GM19467 (cell line): ENCODE measurements around the gene TMIGD2.
"Not testable (repeated sequence)": the region's sequence is repeated elsewhere in the genome, so short reads cannot be mapped to it uniquely, and the experiment has no call there.

ENCODE experiments used
- ATAC-seq: cut with Tn5 transposase; IDR thresholded peaks from one replicate; pipeline ENCODE4 v1.9.1; 2021; ENCODE audit warnings: mild to moderate bottlenecking, moderate library complexity; ENCODE audit not compliant: unreplicated experiment

The TMIGD2 gene, protein sequence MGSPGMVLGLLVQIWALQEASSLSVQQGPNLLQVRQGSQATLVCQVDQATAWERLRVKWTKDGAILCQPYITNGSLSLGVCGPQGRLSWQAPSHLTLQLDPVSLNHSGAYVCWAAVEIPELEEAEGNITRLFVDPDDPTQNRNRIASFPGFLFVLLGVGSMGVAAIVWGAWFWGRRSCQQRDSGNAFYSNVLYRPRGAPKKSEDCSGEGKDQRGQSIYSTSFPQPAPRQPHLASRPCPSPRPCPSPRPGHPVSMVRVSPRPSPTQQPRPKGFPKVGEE

DNA sequence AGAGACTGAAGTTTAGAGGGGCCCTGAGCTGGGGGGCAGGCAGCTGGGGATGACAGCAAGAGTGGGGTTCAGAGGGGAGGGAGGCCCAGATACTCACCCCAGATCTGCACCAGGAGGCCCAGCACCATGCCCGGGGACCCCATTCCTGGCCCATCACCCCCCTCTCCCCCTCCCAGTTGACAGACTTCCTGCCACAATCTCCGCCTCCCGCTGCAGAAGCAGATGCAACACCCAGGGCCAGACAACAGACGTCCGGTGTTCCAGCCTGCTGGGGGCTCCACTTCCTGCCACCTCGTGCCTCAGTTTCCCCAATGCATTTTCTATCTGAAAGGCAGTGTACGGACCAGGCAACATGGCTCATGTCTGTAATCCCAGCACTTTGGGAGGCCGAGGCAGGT lies at the start of gene TMIGD2:
TMIGD2 (minus strand) TSS at position 147 of the 398 bp plus-strand sequence; CDS start at position 143, 4 bp downstream.
- no peak for ATAC-seq

DNA sequence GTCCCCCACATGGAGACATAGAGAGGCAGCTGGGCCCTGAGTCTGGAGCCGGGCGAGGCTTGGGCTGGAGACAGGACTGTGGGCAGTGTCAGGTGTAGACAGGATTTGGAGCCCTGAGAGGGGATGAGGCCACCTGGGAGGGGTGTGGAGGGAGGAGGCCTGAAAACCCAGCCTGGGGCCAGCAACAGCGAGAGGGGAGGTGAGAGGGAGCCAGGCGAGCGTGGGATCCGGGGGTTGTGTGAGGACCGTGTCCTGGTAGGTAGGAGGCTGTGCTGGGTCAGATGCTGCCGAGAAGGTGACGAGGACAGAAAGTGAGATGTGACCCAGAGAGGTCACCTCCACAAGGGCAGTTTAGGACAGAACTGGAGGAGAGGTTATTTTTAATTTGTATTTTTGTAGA lies 48.5 kb upstream of the TMIGD2 start:
- no peak for ATAC-seq

DNA sequence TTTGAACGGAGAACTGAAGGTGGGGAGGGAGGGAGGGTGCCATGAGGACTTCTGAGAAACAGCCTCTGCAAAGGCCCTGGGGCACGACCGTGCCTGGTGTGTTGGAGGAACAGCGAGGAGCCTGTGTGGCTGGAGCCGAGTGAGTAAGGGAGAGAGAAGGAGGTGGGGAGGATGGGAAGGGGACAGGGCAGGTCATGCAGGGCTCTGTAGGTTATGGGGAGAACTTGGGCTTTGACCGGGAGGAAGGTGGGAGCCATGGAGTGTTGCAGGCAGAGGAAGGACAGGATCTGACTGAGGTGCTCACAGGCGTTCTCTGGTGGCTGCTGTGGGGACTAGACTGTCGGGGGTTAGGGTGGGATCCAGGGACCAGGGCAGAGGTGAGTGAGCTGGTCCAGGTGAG lies 47.9 kb upstream of the TMIGD2 start:
- ATAC-seq: no peak

DNA sequence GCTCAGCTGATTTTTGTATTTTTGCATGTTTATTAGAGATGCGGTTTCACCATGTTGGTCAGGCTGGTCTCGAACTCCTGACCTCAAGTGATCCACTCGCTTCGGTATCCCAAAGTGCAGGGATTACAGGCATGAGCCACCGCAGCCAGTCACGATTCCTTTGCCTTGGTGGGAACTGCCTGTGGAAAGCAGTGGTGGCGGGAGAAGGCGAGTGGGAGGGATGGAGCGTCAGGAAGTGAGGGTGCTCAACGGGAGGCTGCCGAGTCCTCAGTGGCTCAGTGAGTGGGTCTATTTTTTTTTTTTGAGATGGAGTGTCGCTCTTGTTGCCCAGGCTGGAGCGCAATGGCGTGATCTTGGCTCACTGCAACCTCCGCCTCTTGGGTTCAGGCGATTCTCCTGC lies 47.0 kb upstream of the TMIGD2 start:
- not testable (repeated sequence) for ATAC-seq

DNA sequence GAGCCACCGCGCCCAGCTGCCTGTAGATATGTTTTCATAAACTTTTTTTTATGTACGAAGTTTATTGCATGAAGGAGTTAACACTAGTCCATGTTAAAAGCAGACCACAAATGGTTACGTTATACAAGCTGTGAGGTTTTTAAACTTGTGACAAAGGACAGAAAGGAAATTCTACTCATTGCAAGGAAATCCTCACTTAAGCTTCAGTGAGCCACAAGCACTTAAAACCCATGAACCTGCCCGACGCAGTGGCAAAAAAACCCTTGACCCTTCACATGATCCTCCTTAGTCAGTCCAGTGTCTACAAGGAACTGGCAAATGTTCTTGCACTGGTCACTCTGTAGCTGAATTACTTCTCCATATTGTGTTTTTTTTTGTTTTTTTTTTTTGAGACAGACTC lies 45.3 kb upstream of the TMIGD2 start:
- no peak for ATAC-seq

DNA sequence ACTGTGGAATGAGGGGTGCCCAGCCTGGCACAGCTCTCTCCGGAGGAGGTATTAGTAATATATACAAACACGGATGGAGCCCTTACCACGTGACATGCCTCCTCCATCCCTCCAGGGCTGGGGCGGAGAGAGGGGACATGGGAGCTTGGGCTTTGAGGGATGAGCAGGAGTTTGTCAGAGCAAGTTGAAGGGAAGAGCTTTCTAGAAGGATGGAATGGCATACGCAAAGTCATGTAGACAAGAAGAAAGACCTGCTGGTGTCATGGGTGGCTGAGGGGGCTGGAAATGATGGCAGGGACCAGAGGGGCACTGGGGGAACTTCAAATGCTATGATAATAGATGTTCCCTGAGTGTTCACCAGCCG lies 43.8 kb upstream of the TMIGD2 start:
- ATAC-seq: no peak

DNA sequence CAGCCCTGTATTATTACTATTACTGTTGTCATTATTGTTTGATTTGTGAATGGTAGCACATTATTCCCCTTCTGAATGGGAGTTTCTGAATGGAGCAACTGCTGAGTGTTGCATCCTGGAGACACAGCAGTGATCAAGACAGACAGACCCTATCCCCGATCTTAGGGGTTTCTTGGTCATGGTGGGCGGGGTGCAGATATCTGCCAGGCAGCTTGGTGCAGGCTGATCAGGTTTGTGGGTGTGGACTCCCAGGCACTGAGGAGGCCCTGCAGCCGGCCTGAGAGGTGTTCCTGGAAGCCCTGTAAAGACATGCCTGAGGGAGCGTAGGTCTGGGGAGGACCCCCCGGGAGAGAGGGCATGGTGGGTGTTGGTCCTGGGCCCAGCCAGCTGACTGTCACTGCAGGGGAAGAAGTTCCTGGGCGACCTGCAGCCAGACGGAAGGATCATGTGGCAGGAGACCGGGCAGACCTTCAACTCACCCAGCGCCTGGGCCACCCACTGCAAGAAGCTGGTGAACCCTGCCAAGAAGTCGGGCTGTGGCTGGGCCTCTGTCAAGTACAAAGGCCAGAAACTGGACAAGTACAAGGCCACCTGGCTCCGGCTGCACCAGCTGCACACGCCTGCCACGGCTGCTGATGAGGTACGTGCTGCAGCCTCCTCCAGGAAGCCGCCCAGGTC lies 43.3 kb upstream of the TMIGD2 start:
- no peak for ATAC-seq

DNA sequence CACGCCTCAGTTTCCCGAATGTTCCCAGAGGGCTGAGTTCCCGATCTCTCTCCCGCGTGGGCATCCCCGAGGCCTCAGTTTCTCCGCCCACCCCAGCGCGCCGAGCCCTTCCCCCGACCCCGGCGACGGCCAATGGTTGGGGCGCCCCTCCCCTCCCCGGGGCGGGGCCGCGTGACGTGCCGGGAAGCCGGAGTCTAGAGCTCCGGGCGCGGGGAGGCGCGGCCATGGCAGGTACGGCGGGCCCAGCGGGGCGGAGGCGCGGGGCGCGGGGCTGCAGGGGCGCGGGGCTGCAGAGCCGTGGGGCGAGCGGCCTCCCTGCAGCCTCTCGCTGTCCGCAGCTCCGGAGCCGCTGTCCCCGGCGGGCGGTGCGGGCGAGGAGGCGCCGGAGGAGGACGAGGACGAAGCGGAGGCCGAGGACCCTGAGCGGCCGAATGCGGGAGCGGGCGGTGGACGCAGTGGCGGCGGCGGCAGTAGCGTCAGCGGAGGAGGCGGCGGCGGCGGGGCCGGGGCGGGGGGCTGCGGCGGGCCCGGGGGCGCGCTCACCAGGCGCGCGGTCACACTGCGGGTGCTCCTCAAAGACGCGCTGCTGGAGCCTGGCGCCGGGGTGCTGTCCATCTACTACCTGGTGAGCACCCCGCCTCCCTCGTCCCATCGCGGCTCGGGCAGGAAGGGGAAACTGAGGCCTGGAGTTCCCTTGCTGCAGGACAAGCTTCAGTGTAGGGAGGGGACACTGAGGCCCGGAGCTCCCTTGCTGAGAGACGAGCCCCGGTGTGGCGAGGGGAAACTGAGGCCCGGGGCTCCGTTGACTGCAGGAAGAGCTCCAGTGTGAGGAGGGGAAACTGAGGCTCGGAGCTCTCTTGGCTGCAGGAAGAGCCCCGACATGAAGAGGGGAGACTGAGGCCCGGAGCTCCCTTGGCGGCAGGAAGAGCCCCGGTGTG lies 41.5 kb upstream of the TMIGD2 start, which contains the start of gene MPND:
MPND (plus strand) TSS at position 193 of the 938 bp plus-strand sequence; CDS start at position 225, 32 bp downstream.
- ATAC-seq: peak; percentile 44

DNA sequence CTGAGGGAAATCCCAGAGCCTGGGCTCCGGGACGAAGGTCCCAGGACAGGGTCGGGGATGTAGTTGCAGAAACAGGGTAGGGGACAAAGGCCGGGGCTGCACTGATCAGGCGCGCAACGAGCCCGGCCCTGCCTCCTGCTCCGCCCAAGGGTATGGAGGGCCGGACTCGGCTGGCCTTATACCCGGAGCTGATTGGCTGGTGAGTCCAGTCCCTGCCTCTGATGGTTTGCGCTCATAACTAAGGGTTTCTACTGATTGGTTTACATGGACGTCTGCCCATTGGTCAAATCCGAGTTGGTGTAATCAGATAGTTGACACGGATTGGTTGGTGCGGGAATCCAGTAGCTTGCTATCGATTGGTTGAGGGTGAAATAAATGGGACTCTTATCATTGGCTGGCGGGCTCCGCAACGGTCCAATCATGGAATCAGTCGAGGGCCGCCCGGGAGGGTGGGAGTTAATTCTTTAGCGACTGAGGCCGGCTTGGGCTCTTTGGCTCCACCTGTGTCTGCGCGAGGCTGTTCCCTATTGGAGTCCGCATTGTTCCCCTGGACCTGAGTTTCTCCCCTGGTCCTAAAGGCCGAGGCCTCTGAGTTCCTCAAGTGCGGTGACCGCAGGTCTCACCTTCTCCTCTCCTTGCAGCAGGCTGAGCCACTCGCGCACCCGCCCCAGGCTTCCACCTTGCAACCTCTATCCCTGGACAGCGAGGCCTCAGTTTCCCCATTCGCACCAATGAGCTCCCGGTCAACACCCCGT lies 40.6 kb upstream of the TMIGD2 start:
- ATAC-seq: peak; percentile 87

DNA sequence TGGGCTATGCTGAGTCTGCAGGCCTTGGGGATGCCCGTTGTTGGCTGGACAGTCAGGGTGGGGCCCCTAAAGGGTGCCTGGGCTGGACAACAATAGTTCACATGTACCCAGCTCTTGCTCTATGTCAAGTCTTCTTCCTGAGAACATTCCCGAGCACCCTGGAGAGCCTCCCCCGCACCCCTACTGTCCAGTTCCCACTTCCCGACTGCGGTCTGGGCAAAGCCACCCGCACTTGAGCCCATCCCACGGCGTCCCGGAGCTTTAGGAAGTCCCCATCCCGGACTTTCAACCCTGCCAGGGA lies 40.1 kb upstream of the TMIGD2 start:
- ATAC-seq: no peak

DNA sequence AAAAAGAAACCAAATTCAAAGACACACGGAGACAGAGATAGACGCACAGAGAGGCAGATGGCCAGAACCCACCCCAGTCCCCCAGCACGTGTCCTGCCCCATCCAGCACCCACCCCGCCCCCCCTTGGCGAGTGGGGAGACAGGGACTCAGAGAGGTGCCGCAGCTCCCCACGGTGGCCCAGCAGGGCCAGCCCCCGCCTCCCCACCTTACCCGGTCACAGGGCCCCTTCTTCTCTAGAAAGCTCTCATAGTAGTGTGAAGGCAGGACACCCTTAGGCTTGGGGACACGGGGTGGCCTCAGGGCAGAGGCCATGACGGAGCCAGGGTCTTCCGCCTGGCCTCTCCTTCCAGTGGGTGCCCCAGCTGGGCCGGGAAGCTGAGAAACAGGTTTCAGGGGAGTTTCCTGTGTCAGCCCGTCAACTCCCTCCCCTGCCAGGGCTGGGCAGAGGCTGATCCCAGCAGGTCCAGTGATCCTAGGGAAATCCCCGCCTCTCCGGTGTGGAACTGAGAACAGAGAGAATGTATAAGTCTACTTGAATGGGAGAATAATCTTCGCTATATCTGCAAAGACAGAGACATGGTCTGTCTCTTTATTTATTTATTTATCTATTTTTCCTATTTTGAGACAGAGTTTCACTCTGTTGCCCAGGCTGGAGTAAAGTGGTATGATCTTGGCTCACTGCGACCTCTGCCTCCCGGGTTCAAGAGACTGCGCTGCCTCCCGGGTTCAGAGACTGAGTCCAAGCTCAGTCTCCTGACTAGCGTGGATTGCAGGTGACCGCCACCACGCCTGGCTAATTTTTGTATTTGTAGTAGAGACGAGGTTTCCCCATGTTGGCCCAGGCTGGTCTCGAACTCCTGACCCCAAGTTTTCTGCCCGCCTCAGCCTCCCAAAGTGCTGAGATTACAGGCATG lies 36.5 kb upstream of the TMIGD2 start, which contains the start of gene STAP2:
STAP2 (minus strand) TSS at position 387 of the 915 bp plus-strand sequence; CDS start at position 313, 74 bp downstream.
- ATAC-seq: no peak

DNA sequence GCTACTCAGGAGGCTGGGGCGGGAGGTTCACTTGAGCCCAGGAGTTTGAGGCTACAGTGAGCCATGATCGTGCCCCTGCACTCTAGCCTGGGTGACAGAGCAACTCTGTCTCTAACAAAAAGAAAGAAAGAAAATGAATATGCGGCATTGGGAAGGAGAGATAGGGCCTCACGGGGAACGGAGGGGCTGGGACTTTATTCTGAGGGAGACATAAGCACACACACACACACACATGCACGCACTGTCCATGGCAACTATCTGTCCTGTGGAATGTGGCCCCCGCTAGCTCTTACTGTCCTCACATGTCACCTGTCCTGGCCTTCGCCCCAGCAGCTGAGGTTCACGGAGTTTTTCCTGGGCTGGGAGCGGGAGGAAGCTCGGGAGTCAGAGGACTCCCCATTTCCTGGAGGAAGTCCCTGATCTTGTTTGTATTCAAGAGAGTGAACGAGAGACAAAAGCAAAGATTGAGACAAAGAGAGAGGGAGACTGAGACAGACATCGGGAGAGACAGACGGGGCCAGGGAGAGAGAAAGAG lies 35.8 kb upstream of the TMIGD2 start:
- ATAC-seq: no peak

DNA sequence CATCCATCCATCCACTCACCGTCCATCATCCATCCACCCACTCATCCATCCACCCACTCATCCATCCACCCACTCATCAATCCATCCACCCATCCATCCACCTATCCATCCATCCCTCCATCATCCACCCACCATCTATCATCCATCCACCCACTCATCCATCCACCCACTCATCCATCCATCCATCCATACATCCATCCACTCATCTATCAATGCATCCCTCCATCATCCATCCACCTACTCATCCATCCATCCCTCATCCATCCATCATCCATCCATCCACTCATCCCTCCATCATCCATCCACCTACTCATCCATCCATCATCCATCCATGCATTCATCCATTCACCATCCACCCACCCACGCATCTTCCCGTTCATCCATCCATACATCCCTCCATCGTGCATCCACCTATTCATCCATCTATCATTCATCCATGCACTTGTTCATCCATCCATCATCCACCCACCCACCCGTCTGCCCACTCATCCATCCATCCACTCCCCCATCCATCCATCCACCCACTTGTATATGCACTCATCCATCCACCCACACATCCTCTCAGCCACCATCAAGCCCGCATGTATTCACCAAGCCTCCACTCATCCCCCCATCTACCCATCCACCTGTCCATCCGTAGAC lies 32.9 kb upstream of the TMIGD2 start:
- ATAC-seq: no peak

DNA sequence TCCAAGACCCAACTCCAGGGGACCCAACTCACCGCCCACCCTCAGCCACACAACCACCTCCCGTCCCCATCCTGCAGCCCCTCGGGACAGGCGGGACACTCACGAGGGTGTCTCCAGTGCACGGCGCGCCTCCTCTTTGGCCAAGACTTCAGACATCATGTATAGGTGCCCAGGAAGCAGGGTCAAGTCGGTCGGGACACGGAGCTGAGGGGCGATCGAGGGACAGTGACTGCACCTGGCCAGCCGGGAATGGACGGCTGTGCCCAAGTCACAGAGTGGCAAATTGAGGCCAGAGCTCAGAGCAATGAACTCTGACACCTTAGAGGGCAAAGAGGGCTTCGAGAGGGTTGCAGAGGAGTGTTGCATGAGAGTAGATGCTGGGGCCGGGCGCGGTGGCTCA lies 27.7 kb upstream of the TMIGD2 start:
- no peak for ATAC-seq

DNA sequence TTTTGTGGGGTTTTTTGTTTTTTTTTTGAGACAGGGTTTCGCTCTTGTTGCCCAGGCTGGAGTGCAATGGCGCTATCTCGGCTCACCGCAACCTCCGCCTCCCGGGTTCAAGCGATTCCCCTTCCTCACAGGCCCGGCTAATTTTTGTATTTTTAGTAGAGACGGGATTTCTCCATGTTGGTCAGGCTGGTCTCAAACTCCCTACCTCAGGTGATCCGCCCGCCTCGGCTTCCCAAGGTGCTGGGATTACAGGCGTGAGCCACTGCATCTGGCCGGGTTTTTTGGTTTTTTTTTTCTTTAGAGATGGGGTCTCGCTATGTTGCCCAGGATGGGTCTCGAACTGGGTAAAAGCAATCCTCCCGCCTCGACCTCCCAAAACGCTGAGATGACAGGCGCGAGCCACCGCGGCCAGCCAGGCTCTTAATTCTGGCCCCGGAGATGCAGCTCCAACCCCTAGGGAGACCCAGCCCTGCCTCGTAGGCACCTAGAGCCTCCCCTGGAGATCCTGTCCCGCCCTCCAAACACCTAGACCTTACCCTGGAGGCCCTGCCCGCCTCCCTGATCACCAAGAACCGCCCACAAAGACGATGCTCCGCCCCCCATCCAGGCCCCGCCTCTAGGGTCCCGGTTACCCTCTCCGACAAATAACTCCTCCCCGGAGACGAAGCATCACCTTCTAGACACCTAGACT lies 26.9 kb upstream of the TMIGD2 start:
- ATAC-seq: not testable (repeated sequence)

DNA sequence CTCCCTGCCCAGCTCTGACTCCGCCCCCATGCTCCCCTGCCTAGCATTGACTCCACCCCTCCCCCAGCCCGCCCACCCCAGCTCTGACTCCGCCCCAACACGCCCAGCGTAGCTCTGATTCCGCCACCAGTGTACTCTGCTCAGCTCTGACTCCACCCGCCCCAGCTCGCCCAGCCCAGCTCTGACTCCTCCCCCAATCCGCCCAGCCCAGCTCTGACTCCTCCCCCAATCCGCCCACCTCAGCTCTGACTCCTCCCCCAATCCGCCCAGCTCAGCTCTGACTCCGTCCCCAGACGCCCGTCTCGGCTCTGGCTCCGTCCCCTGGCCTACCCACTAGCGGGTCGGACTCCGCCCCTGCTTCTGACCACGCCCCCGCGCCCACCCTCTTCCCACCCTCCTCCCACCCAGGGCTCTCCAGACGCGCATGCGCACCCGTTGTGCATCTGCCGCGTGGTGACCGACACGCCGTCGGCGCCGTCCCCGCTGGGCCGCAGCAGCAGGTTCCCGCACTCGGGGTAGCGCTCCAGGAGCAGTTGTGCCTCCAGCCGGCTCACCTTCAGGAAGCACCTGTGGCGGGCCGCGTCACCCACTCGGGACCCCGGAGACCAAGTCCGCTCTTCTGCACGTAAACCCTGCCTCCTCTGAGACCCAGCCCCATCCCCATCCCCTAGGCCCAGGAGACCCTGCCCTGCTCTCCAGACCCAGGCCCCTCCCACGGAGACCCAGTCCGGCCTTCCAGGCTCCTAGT lies 26.2 kb upstream of the TMIGD2 start:
- peak; percentile 66 for ATAC-seq

DNA sequence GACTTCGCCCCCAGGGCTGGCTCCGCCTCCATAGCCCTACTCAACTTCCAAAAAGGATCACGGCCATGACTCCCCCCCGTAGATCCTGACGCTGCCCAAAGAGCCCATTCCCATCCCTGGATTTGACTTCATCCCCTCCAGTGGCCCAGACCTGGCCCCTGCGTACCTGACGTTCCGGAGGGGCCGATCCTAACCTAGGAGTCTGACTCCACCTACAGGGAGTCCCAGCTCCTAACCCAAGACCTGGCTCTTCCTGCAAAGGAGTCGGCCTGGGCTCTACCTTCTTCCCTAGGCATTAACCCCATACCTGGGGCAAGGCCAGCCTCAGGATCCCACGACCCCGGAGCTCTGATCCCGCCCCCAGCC lies 25.7 kb upstream of the TMIGD2 start:
- no peak for ATAC-seq
